ENCODE measurements around the gene SLC39A9. TPM values are rescaled to one million over a fixed set of nuclear protein-coding genes. Genes with fewer than 3 reads are reported as not detected.
"Not testable (repeated sequence)": the region's sequence is repeated elsewhere in the genome, so short reads cannot be mapped to it uniquely, and the experiment has no call there.

The SLC39A9 gene
- total and polyA plus RNA-seq, 8 donors, result 13.2 to 40.2 (median 28.6) TPM

DNA sequence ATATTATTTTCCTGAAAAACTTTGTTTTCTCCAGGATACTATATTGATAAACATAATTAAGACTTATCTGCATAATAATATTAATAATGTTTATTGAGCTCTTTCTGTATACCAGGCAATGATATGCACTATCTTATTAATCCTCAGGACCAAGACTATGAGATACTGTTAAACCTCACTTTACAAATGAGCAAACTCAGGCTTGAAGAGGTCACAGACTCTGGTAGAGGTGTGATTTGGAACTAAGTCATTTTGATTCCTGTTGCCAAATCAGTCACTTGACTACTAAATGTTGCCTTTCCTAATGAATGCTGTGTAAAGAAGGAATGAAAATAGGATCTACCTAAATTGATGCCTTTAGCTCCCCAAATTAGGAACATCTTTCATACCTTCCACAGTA is 7.3 kb downstream of the SLC39A9 start:
- no peak overlapping the region for H3K27ac ChIP-seq
- ATAC-seq, result no peak
- no peaks in the 10 kb centered on the region for H3K9me3 ChIP-seq
- intact Hi-C loops (cut with DNase I), result no loop called here
- H3K27me3 ChIP-seq, result no peaks in the 10 kb centered on the region
- no peak for DNase-seq
- no peak for FAIRE-seq
- H3K4me1 ChIP-seq, result peaks cover 5 to 16% (median 13%) of the 10 kb centered on the region in 3 donors
- H3K4me3 ChIP-seq, result no peak overlapping the region
- TF ChIP-seq, protein P1, sequence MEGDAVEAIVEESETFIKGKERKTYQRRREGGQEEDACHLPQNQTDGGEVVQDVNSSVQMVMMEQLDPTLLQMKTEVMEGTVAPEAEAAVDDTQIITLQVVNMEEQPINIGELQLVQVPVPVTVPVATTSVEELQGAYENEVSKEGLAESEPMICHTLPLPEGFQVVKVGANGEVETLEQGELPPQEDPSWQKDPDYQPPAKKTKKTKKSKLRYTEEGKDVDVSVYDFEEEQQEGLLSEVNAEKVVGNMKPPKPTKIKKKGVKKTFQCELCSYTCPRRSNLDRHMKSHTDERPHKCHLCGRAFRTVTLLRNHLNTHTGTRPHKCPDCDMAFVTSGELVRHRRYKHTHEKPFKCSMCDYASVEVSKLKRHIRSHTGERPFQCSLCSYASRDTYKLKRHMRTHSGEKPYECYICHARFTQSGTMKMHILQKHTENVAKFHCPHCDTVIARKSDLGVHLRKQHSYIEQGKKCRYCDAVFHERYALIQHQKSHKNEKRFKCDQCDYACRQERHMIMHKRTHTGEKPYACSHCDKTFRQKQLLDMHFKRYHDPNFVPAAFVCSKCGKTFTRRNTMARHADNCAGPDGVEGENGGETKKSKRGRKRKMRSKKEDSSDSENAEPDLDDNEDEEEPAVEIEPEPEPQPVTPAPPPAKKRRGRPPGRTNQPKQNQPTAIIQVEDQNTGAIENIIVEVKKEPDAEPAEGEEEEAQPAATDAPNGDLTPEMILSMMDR (IDR thresholded peaks at IDR 0.05), result no peak
- no peaks in the 10 kb centered on the region for H3K36me3 ChIP-seq

GRCh38 chr14:69408331-69408960 is 10.0 kb downstream of the SLC39A9 start:
- intact Hi-C loops (cut with DNase I), result no loop called here
- no peak for FAIRE-seq

DNA sequence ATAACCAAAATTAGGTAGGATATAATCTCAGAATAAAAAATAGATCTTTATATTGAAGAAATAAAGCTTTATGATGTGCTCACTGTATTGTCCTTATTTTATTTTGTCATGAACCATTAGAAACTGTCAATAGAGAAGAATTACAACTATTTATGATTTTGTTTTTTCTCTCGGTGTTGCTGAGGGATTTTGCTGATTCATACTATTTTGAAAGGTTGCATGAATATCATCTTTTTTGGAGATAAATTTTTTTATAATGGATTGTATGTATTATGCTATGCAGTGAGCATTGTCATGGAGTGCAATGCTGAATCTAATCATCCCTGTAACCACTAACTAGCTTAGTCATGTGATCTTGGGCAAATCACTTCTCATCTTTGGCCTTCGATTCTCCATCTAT is 15.0 kb downstream of the SLC39A9 start:
- Histone ChIP-seq H3K27ac (no peak overlapping the region), H3K36me3 (no peaks in the 10 kb centered on the region), H3K9me3 (no peaks in the 10 kb centered on the region), H3K27me3 (no peaks in the 10 kb centered on the region), H3K4me3 (no peak overlapping the region), H3K4me1 (peaks cover 0 to 4% (median 0%) of the 10 kb centered on the region in 3 donors)
- no peak for ATAC-seq
- intact Hi-C loops (cut with DNase I), result no loop called here
- no peak for FAIRE-seq
- 90 to 91% methylated on average over 2 of the region's 2 CpGs for WGBS, 2 donors
- DNase-seq, result no peak
- TF ChIP-seq, protein P1 (IDR thresholded peaks at IDR 0.05), result no peak

More at GRCh38 chr14:69408331-69408960, 10.0 kb downstream of the SLC39A9 start:
- TF ChIP-seq, protein P1 (IDR thresholded peaks at IDR 0.05), result no peak
- ATAC-seq (no peak), DNase-seq (no peak)
- 57 to 65% methylated on average over 2 of the region's 2 CpGs for WGBS, 2 donors
- no peak overlapping the region for H3K4me3 ChIP-seq
- no peaks in the 10 kb centered on the region for H3K9me3 ChIP-seq
- no peak overlapping the region for H3K27ac ChIP-seq
- peaks cover 0 to 4% (median 0%) of the 10 kb centered on the region in 3 donors for H3K4me1 ChIP-seq
- H3K27me3 ChIP-seq, result no peaks in the 10 kb centered on the region
- H3K36me3 ChIP-seq, result no peaks in the 10 kb centered on the region

GRCh38 chr14:69416087-69416486 is 17.6 kb downstream of the SLC39A9 start:
- intact Hi-C loops (cut with DNase I); FAIRE-seq: not testable (repeated sequence)
- 93 to 98% methylated on average over 4 of the region's 4 CpGs for WGBS, 2 donors

GRCh38 chr14:69423279-69423678 is 24.8 kb downstream of the SLC39A9 start:
- ATAC-seq (no peak), FAIRE-seq (no peak), DNase-seq (no peak)
- Histone ChIP-seq H3K4me1 (no peaks in the 10 kb centered on the region), H3K4me3 (no peak overlapping the region), H3K27ac (no peak overlapping the region), H3K9me3 (no peaks in the 10 kb centered on the region), H3K36me3 (peaks cover 0 to 14% (median 0%) of the 10 kb centered on the region in 3 donors), H3K27me3 (no peaks in the 10 kb centered on the region)
- WGBS, 2 donors, result 94 to 97% methylated on average over 4 of the region's 4 CpGs
- intact Hi-C loops (cut with DNase I), result no loop called here
- TF ChIP-seq, protein P1 (IDR thresholded peaks at IDR 0.05), result no peak

More at GRCh38 chr14:69416087-69416486, 17.6 kb downstream of the SLC39A9 start:
- not testable (repeated sequence) for H3K4me3 ChIP-seq, H3K36me3 ChIP-seq, H3K27ac ChIP-seq, H3K27me3 ChIP-seq, H3K4me1 ChIP-seq, ATAC-seq, DNase-seq, H3K9me3 ChIP-seq

All from pancreas (tissue), 10 donors.